HepG2 (cell line): ENCODE data around the gene RCBTB1. TPM values are rescaled to one million over a fixed set of nuclear protein-coding genes. Genes with fewer than 3 reads are reported as not detected.

Source experiments
- AFF4 ChIP-seq: sonication (generic); formaldehyde crosslinking; IDR thresholded peaks from 2 replicates; pipeline ENCODE4 v1.4.0; 2020; ENCODE audit warnings: missing genetic modification reagents
- ARID4A ChIP-seq: sonication (generic); formaldehyde crosslinking; IDR thresholded peaks from 2 replicates; pipeline ENCODE4 v1.5.0; 2020; ENCODE audit warnings: mild to moderate bottlenecking, missing genetic modification reagents, borderline replicate concordance
- ATF7 ChIP-seq, 2 experiments: fragments of 450-650 bp in 1 of 2; sonication (generic) in 1 of 2; formaldehyde crosslinking in 1 of 2; IDR thresholded peaks; 2 replicates each; pipeline versions ENCODE4 v1.4.0 to v1.6.1; 2016 to 2020; ENCODE audit warnings: antibody characterized with exemption in 1 of 2, mild to moderate bottlenecking in 1 of 2, missing genetic modification reagents in 1 of 2
- ATRX ChIP-seq: sonication (generic); formaldehyde crosslinking; IDR thresholded peaks from 2 replicates; pipeline ENCODE4 v1.4.0; 2020; ENCODE audit warnings: missing genetic modification reagents, borderline replicate concordance
- BRD4 ChIP-seq: sonication (generic); formaldehyde crosslinking; IDR thresholded peaks from 2 replicates; pipeline ENCODE4 v1.4.0; 2020; ENCODE audit warnings: missing genetic modification reagents
- CBFB ChIP-seq: sonication (generic); formaldehyde crosslinking; IDR thresholded peaks from 2 replicates; pipeline ENCODE4 v1.4.0; 2020; ENCODE audit warnings: missing genetic modification reagents
- EEA1 ChIP-seq: sonication (generic); formaldehyde crosslinking; IDR thresholded peaks from 2 replicates; pipeline ENCODE4 v1.5.1; 2020; ENCODE audit warnings: mild to moderate bottlenecking, missing genetic modification reagents, borderline replicate concordance
- ISX ChIP-seq: sonication (generic); formaldehyde crosslinking; conservative IDR thresholded peaks from 2 replicates; pipeline ENCODE4 v1.5.0; 2020; ENCODE audit warnings: missing genetic modification reagents
- KAT8 ChIP-seq: IDR thresholded peaks from 2 replicates; pipeline ENCODE4 v1.6.1; 2016; ENCODE audit warnings: missing genetic modification reagents, missing compliant biosample characterization
- NFE2L2 ChIP-seq: fragments of 150-350 bp; IDR thresholded peaks from 2 replicates; pipeline ENCODE4 v1.6.1; 2014; ENCODE audit warnings: low read length
- SOX13 ChIP-seq, 3 experiments: fragments of 450-650 bp in 1 of 3; sonication (generic) in 1 of 3; formaldehyde crosslinking in 1 of 3; IDR thresholded peaks in 2 of 3; conservative IDR thresholded peaks in 1 of 3; 2 replicates each; pipeline versions ENCODE4 v1.5.0 to v1.6.1; 2016 to 2020; ENCODE audit warnings: antibody characterized with exemption in 1 of 3, mild to moderate bottlenecking in 1 of 3, missing compliant biosample characterization in 1 of 3, missing genetic modification reagents in 1 of 3, moderate library complexity in 1 of 3
- SRSF9 ChIP-seq: fragments of 200-400 bp; formaldehyde crosslinking; IDR thresholded peaks from 2 replicates; pipeline ENCODE4 v1.6.1; 2018; ENCODE audit warnings: borderline replicate concordance, mild to moderate bottlenecking, low read depth, low read length; ENCODE audit not compliant: insufficient read depth, poor library complexity, severe bottlenecking
- THYN1 ChIP-seq: sonication (generic); formaldehyde crosslinking; IDR thresholded peaks from 2 replicates; pipeline ENCODE4 v1.8.1; 2023; ENCODE audit warnings: low read depth, mild to moderate bottlenecking, moderate library complexity, missing genetic modification reagents, borderline replicate concordance
- ZFP82 ChIP-seq: sonication (generic); formaldehyde crosslinking; IDR thresholded peaks from 2 replicates; pipeline ENCODE4 v1.5.1; 2020; ENCODE audit warnings: mild to moderate bottlenecking, missing genetic modification reagents, borderline replicate concordance
- ZFP90 ChIP-seq: sonication (generic); formaldehyde crosslinking; IDR thresholded peaks from 2 replicates; pipeline ENCODE4 v1.8.0; 2022; ENCODE audit warnings: missing genetic modification reagents, mild to moderate bottlenecking, inconsistent platforms, borderline replicate concordance
- ZMYM3 ChIP-seq: sonication (generic); formaldehyde crosslinking; IDR thresholded peaks from 2 replicates; pipeline ENCODE4 v1.5.1; 2020; ENCODE audit warnings: mild to moderate bottlenecking, missing genetic modification reagents
- ZNF138 ChIP-seq: sonication (generic); formaldehyde crosslinking; IDR thresholded peaks from 2 replicates; pipeline ENCODE4 v1.5.0; 2020; ENCODE audit warnings: mild to moderate bottlenecking, low read depth, missing genetic modification reagents
- ZNF205 ChIP-seq: IDR thresholded peaks from 2 replicates; pipeline ENCODE4 v1.6.1; 2018; ENCODE audit warnings: missing biosample characterization, missing genetic modification reagents
- ZNF720 ChIP-seq: sonication (generic); formaldehyde crosslinking; IDR thresholded peaks from 2 replicates; pipeline ENCODE4 v1.4.0; 2020; ENCODE audit warnings: missing genetic modification reagents
- polyA plus RNA-seq, 8 experiments: library from polyadenylated mRNA; depleted of rRNA in 3 of 8; stranded (reverse) in 7 of 8; unstranded in 1 of 8; fragments of >200 nt; fragmentation: Illumina TruSeq in 4 of 8; extraction: Trizol in 4 of 8; gene quantifications; 2 replicates each; pipeline versions ENCODE4 v1.2.1 to v1.2.3, GENCODE V29; 2011 to 2016; ENCODE audit warnings: low read depth in 4 of 8, missing spikeins in 1 of 8, mixed read lengths in 1 of 8; ENCODE audit not compliant: insufficient read depth in 1 of 8
- total RNA-seq, 5 experiments: library from RNA; depleted of rRNA; stranded (reverse); fragments of >200 nt; fragmentation: Illumina TruSeq; extraction: Trizol; gene quantifications; 2 replicates each; pipeline ENCODE4 v1.2.3, GENCODE V29; 2016; ENCODE audit warnings: low read depth in 1 of 5

RCBTB1 gene
- total and polyA plus RNA-seq, 2 of the 13 experiments (the other 11 are each of a cell fraction or from before 2014, with no cell fraction given): 13.4 to 21.6 TPM

- no peak for TF ChIP-seq ISX (CRISPR knock-in tag)
- no peak for TF ChIP-seq SRSF9
- TF ChIP-seq ZNF720 (CRISPR knock-in tag): no peak
- no peak for TF ChIP-seq ZFP82 (CRISPR knock-in tag)
- TF ChIP-seq THYN1 (CRISPR knock-in tag): 0 out of 2 replicates have a peak, but pooled peaks have one; percentile 25
- no peak for TF ChIP-seq ATF7 (IDR thresholded peaks at IDR 0.05)
- TF ChIP-seq ATF7 (CRISPR knock-in tag; IDR thresholded peaks at IDR 0.05): no peak
- TF ChIP-seq EEA1: peak; percentile 82; the same call in 1 of the 2 replicates
- no peak; the same call in 1 of the 2 replicates for TF ChIP-seq ZFP90 (CRISPR knock-in tag)
- no peak for TF ChIP-seq SOX13 (IDR thresholded peaks at IDR 0.05)
- TF ChIP-seq SOX13 (CRISPR knock-in tag; conservative IDR thresholded peaks at IDR 0.05 in 1 of 2, IDR thresholded peaks at IDR 0.05 in 1 of 2): peak in 1 of 2 experiments; percentile 42; a peak in 1 of 4 replicates
- TF ChIP-seq ZNF138 (CRISPR knock-in tag): no peak
- no peak for TF ChIP-seq ZMYM3 (CRISPR knock-in tag)
- TF ChIP-seq ARID4A (CRISPR knock-in tag): peak; percentile 95
- no peak for TF ChIP-seq NFE2L2
- TF ChIP-seq ATRX: no peak
- peak; percentile 55 for TF ChIP-seq KAT8
- TF ChIP-seq BRD4 (CRISPR knock-in tag): peak; percentile 85
- no peak; the same call in 1 of the 2 replicates for TF ChIP-seq CBFB (CRISPR knock-in tag)
- no peak for TF ChIP-seq AFF4 (CRISPR knock-in tag)
- no peak for TF ChIP-seq ZNF205 (CRISPR knock-in tag)
Observed at GRCh38 chr13:49585220-49586157, at the start of gene RCBTB1 (continued).
